ENCODE results near the gene NTF4. TPM values are rescaled to one million over a fixed set of nuclear protein-coding genes. Genes with fewer than 3 reads are reported as not detected.

The NTF4 gene, protein sequence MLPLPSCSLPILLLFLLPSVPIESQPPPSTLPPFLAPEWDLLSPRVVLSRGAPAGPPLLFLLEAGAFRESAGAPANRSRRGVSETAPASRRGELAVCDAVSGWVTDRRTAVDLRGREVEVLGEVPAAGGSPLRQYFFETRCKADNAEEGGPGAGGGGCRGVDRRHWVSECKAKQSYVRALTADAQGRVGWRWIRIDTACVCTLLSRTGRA
- total RNA-seq = under 1 TPM in 1 of 4 donors, not detected in 3; 0.33 TPM

DNA sequence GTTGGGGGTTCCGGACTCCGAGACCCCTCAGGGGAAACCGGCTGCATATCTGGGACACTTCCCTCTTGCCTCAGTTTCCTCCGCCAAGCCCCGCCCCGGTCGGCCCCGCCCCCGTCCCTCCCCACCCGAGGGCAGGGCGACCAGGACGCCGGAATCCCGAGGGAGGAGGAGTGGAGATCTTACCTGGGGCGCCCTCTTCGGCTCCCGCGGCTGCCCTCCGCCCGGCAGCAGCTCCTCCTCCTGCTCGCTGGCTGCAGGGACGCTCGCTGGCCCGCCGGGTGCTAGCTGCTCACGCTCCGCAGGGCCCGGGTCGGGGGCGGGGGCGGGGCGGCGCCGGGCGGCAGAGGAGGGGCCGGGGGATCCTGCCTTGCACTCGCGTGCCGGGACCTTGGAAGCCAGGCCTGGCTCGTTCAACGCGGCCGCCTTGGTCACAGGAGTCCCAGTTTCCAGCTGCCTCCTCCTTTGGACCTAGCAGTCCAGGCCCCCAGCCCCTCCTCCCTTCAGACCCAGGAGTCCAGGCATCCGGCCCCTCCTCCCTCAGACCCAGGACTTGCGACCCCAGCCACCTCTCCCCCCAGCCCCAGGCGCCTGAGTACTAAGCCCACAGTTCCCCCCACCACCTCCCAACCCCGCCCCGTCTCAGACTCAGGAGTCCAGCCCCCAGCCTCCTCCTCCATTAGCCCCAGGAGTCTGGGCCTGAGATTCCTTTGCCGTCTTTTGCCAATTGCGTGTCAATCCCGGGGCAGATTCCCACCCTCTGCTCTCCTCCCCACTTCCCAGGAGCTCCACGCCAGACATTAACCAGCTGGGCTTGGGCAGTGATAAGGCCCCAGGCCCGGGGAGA is at the start of gene NTF4:
NTF4 (minus strand) TSS at position 51 of the 844 bp plus-strand sequence. CDS start 2,821 bp downstream, outside the sequence.
- H3K9me3 ChIP-seq = no peaks in the 10 kb centered on the region
- WGBS, 2 donors = 11 to 22% methylated on average over 15 to 19 of the region's 53 CpGs
- peak within 1 kb of the TSS in 1 of 3 donors; percentile 23 for H3K4me3 ChIP-seq (replicated peaks in 1 of 3)
- no peaks in the 10 kb centered on the region for H3K36me3 ChIP-seq
- no peak within 1 kb of the TSS for H3K27ac ChIP-seq
- intact Hi-C loops (cut with DNase I) = no loop called here
- peaks cover 0 to 10% of the 10 kb centered on the region in 2 donors for H3K4me1 ChIP-seq
- DNase-seq = peak; percentile 38 to 58
- TF ChIP-seq, protein P1, sequence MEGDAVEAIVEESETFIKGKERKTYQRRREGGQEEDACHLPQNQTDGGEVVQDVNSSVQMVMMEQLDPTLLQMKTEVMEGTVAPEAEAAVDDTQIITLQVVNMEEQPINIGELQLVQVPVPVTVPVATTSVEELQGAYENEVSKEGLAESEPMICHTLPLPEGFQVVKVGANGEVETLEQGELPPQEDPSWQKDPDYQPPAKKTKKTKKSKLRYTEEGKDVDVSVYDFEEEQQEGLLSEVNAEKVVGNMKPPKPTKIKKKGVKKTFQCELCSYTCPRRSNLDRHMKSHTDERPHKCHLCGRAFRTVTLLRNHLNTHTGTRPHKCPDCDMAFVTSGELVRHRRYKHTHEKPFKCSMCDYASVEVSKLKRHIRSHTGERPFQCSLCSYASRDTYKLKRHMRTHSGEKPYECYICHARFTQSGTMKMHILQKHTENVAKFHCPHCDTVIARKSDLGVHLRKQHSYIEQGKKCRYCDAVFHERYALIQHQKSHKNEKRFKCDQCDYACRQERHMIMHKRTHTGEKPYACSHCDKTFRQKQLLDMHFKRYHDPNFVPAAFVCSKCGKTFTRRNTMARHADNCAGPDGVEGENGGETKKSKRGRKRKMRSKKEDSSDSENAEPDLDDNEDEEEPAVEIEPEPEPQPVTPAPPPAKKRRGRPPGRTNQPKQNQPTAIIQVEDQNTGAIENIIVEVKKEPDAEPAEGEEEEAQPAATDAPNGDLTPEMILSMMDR (IDR thresholded peaks at IDR 0.05) = no peak
- TF ChIP-seq POLR2A (IDR thresholded peaks at IDR 0.05) = no peak
- no peaks in the 10 kb centered on the region for H3K27me3 ChIP-seq

DNA sequence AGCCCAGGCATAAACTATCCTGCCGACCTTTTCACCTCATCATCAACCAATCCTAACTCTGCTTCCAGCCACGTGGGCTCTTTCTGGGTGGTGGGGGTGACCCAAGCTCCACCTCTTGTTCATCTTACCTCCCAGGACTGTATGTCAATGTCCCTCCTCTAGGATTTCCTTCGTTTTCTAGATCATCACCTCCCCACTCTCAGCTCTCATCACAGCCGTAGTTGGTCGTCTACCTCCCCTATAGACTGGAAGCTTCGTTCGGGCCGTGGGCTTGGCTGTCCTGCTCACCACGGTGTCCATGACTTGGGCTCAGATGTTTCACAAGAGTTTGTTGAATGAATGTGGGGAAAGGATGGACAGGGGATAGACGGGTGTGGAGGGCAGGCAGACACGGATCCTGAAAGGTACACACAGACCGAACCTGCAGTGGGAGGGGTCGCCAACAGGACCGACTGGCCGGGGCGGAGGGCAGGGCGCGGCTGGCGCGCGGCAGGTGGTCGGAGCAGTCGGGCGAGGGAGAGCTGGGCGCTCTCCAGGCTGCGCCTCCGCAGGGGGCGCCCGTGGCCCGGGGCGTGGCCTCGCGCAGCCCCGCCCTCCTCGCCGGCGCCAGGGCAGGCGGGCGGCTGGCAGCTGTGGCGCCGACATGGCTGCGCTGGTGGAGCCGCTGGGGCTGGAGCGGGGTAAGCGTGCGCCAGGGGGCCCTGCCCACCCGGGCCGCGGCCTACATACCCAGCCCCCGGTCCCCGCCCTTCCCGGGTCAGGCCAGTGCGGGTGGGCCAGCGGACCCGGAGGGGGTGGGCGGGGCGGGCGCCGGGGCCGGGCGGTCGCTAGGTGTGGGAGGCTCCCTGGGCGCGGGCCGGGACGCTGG is 49.4 kb upstream of the NTF4 start, which contains the start of gene LIN7B:
LIN7B (plus strand) TSS at position 609 of the 868 bp plus-strand sequence; CDS start at position 644, 35 bp downstream.
- no peaks in the 10 kb centered on the region for H3K27me3 ChIP-seq
- peak within 1 kb of the TSS; percentile 34 to 67 (median 51) for H3K4me3 ChIP-seq (replicated peaks in 1 of 3)
- 2% methylated on average over 20 to 35 of the region's 66 CpGs for WGBS, 2 donors
- peaks cover 13 to 19% of the 10 kb centered on the region in 2 donors for H3K4me1 ChIP-seq
- H3K9me3 ChIP-seq = no peaks in the 10 kb centered on the region
- H3K36me3 ChIP-seq = peaks cover 2 to 3% of the 10 kb centered on the region in 2 donors
- DNase-seq = peak; percentile 68 to 83
- intact Hi-C loops (cut with DNase I) = no loop called here
- TF ChIP-seq, protein P1 (IDR thresholded peaks at IDR 0.05) = peak in 4 of 6 experiments; percentile 15 to 73 (median 66)
- peak in 1 of 2 donors; percentile 70 for TF ChIP-seq POLR2A (IDR thresholded peaks at IDR 0.05)
- H3K27ac ChIP-seq = peak within 1 kb of the TSS; percentile 33 to 72 (median 64)

DNA sequence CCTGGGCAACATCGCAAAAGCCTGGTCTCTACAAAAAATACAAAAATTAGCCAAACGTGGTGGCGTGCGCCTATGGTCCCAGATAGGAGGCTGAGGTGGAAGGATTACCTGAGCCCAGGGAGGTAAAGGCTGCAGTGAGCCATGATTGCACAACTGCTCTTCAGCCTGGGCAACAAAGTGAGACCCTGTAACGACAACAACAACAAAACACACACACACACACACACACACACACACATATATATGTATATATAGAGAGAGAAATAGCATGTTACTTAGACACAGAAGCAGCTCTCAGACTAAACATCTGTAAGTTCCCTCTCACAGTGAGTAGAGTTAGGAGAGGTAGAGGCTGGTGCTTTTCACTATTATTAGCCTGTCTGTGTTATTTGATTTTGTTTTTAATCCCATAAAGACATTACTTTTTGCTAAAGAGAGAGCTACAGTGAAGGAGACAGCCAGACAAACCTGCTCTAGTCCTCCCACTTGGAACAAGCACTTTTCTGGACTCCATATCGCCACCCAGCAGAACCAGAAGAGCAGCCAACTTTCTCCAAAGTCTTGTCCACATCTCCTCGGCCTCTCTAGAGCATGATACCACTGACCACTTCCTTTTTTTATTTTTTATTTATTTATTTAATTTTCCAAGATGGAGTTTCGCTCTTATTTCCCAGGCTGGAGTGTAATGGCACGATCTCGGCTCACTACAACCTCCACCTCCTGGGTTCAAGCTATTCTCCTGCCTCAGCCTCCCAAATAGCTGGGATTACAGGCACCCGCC is 46.8 kb upstream of the NTF4 start:
- no peak for TF ChIP-seq POLR2A (IDR thresholded peaks at IDR 0.05)
- TF ChIP-seq, protein P1 (IDR thresholded peaks at IDR 0.05) = no peak
- Histone ChIP-seq H3K27me3 (no peaks in the 10 kb centered on the region), H3K27ac (no peak overlapping the region), H3K36me3 (peaks cover 23 to 28% of the 10 kb centered on the region in 2 donors), H3K4me3 (replicated peaks in 1 of 3) (no peak overlapping the region), H3K9me3 (no peaks in the 10 kb centered on the region), H3K4me1 (peaks cover 4 to 7% of the 10 kb centered on the region in 2 donors)
- WGBS, 2 donors = 77 to 78% methylated on average over 11 of the region's 11 CpGs
- no peak for DNase-seq
- intact Hi-C loops (cut with DNase I) = no loop called here

DNA sequence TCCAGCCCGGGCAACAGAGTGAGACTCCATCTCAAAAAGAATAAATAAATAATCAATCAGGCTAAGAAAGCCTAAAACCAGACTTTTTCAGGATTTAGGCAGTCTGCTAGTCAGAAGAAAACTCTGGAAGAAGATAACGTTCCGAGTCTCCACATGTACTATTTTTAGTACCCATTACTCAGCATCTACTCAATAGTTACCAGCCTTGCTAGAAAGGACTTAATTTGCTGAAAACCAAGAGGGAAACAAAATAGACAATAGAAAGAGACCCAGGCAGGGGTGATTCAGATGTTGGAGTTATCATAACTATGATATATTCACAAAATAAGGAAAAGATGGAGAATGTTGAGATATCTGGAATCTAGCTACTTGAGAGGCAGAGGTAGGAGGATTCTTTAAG is 45.9 kb upstream of the NTF4 start:
- TF ChIP-seq, protein P1 (IDR thresholded peaks at IDR 0.05) = no peak
- TF ChIP-seq POLR2A (IDR thresholded peaks at IDR 0.05) = no peak
- no peak overlapping the region for H3K27ac ChIP-seq
- H3K4me1 ChIP-seq = peaks cover 4 to 7% of the 10 kb centered on the region in 2 donors
- intact Hi-C loops (cut with DNase I) = no loop called here
- H3K27me3 ChIP-seq = no peaks in the 10 kb centered on the region
- no peak overlapping the region for H3K4me3 ChIP-seq (replicated peaks in 1 of 3)
- 55 to 71% methylated on average over 3 of the region's 3 CpGs for whole genome bisulfite sequencing, 2 donors
- peaks cover 26 to 33% of the 10 kb centered on the region in 2 donors for H3K36me3 ChIP-seq
- DNase-seq = no peak
- no peaks in the 10 kb centered on the region for H3K9me3 ChIP-seq

Measured in thyroid gland (tissue), 4 donors.